Keratinocyte (primary cell): ENCODE results near the gene LIG4.

Experiments used
- CTCF ChIP-seq, 3 experiments: IDR thresholded peaks in 1 of 3; conservative IDR thresholded peaks in 1 of 3; optimal IDR thresholded peaks in 1 of 3; 2 replicates in 2 of 3; 3 replicates in 1 of 3; pipeline versions ENCODE3 to v1.5.1; 2011; ENCODE audit warnings: low read length in 3 of 3, mild to moderate bottlenecking in 3 of 3, moderate library complexity in 2 of 3, control low read depth in 1 of 3, inconsistent platforms in 1 of 3; ENCODE audit not compliant: insufficient read depth in 2 of 3; ENCODE audit errors: extremely low read depth in 1 of 3
- EZH2 ChIP-seq: IDR thresholded peaks from one replicate; pipeline ENCODE4 v1.6.1; 2012; ENCODE audit warnings: inconsistent platforms, mild to moderate bottlenecking, low read length, moderate library complexity

- TF ChIP-seq CTCF (optimal IDR thresholded peaks at IDR 0.05 in 1 of 3, IDR thresholded peaks at IDR 0.05 in 1 of 3, conservative IDR thresholded peaks at IDR 0.05 in 1 of 3; ENCODE audit: extremely low read depth in 1 of 3, insufficient read depth in 2 of 3, low read length in 3 of 3) = peak in 2 of 3 experiments; percentile 51
- no peak for TF ChIP-seq EZH2
Observed at GRCh38 chr13:108227651-108228272, 12.4 kb upstream of the LIG4 start.
